ENCODE results near the gene DLG2.

Gene DLG2

DNA sequence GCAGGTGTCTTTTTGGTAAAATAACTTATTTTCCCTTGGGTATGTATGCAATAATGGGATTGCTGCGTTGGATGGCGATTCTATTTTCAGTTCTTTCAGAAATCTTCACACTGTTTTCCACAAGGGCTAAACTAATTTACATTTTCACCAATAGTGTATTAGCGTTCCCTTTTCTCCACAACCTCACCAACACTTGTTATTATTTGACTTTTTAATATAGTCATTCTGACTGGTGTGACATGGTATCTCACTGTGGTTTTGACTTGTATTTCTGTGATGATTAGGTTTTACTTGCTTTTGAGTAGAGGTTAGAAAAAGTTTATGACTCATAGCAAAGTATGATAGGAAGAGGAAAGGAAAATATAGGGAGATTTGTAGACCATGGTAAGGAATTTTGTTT lies 92.3 kb downstream of the DLG2 start:
- Histone ChIP-seq H3K27me3 (ENCODE audit: control insufficient read depth in 2 of 2, insufficient read depth in 2 of 2, low read length in 2 of 2) (no peaks in the 10 kb centered on the region), H3K4me1 (ENCODE audit: control insufficient read depth in 2 of 2, insufficient read depth in 2 of 2, low read length in 2 of 2) (no peaks in the 10 kb centered on the region), H3K27ac (ENCODE audit: low read depth in 2 of 2, low read length in 2 of 2) (no peak overlapping the region), H3K9ac (ENCODE audit: low read depth in 1 of 2, low read length in 2 of 2) (no peak overlapping the region), H3K9me3 (ENCODE audit: control insufficient read depth in 2 of 2, low read length in 2 of 2) (no peaks in the 10 kb centered on the region), H3K36me3 (ENCODE audit: control insufficient read depth in 2 of 2, insufficient read depth in 2 of 2, low read length in 2 of 2) (no peaks in the 10 kb centered on the region), H3K4me3 (ENCODE audit: low read length in 2 of 2) (no peak overlapping the region)

DNA sequence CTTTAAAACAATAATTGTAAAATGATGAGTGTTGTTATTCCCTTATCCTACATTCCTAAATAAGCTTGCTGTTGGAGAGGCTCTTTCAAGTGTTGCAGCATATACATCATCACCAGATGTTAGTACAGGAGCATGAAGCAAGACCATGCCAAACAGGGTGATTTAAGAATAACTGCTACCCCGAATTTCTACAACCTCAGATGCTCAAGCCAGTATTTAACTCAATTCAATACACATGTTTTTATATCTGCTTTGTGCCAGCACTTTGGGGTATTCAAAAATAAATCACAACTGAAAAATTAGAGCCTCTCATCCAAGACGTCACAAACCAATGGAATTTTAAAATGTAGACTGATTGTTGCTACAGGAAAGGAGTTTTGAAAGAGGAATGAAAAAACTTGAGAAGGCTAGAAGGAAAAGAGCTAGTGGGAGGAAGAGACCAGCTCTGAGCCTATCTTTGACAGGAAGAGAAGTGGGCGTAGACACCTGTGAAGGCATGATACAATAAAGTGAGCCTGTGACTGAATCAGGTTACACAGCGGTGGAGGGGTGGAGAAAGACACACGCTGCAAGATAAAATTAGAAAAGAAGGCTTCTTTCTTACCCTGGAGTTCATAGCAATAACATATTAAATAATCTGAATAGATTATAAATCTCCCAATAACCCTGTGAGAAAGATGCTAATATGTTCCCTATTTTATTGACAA lies 95.8 kb downstream of the DLG2 start:
- H3K4me1 ChIP-seq (ENCODE audit: control insufficient read depth in 2 of 2, insufficient read depth in 2 of 2, low read length in 2 of 2): no peaks in the 10 kb centered on the region
- H3K9ac ChIP-seq (ENCODE audit: low read depth in 1 of 2, low read length in 2 of 2): no peak overlapping the region

DNA sequence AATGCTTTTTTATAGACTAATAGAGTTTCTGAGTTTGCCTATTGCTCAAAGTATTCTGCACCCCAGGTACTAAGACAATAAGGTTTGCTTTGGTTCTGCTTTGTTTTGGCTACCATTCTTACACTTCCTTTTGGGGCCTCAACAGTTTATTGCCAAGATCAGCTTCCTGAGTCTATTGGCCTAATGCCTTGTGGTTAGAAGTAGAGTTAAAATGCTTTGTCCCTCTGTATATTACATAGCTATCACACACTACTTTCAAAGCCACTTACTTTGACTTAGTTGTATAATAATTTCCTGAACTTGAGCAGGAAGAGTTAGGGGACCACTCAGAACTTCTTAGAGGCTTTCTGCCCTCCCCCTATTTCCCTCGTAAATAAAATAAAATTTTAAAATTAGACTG lies 96.5 kb downstream of the DLG2 start:
- H3K27me3 ChIP-seq (ENCODE audit: control insufficient read depth in 2 of 2, insufficient read depth in 2 of 2, low read length in 2 of 2): no peaks in the 10 kb centered on the region
- H3K4me1 ChIP-seq (ENCODE audit: control insufficient read depth in 2 of 2, insufficient read depth in 2 of 2, low read length in 2 of 2): no peaks in the 10 kb centered on the region
- H3K4me3 ChIP-seq (ENCODE audit: low read length in 2 of 2): no peak overlapping the region
- no peaks in the 10 kb centered on the region for H3K9me3 ChIP-seq (ENCODE audit: control insufficient read depth in 2 of 2, low read length in 2 of 2)
- no peaks in the 10 kb centered on the region for H3K36me3 ChIP-seq (ENCODE audit: control insufficient read depth in 2 of 2, insufficient read depth in 2 of 2, low read length in 2 of 2)
- no peak overlapping the region for H3K27ac ChIP-seq (ENCODE audit: low read depth in 2 of 2, low read length in 2 of 2)
- no peak overlapping the region for H3K9ac ChIP-seq (ENCODE audit: low read depth in 1 of 2, low read length in 2 of 2)

More for the DNA sequence above, 95.8 kb downstream of the DLG2 start:
- H3K27me3 ChIP-seq (ENCODE audit: control insufficient read depth in 2 of 2, insufficient read depth in 2 of 2, low read length in 2 of 2): no peaks in the 10 kb centered on the region
- no peaks in the 10 kb centered on the region for H3K36me3 ChIP-seq (ENCODE audit: control insufficient read depth in 2 of 2, insufficient read depth in 2 of 2, low read length in 2 of 2)
- H3K9me3 ChIP-seq (ENCODE audit: control insufficient read depth in 2 of 2, low read length in 2 of 2): no peaks in the 10 kb centered on the region
- H3K27ac ChIP-seq (ENCODE audit: low read depth in 2 of 2, low read length in 2 of 2): no peak overlapping the region
- H3K4me3 ChIP-seq (ENCODE audit: low read length in 2 of 2): no peak overlapping the region

DNA sequence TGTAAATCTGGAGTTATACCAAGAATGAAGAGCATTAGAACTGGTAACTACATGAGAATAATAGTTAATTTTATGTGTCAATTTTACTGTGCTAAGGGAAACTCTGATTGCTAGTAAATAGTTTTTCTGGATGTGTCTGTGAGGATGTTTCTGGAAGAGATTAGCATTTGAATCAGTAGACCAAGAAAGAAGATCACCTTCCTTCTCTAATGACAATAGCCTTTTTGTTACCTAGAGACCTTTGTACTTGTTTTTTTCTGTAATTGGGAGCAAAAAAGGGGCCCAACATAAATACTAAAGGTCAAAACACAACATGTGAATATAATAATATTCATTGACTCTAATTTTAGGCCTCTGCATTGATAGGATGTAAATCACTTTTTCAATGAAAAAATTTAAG lies 100.6 kb downstream of the DLG2 start:
- Histone ChIP-seq H3K27me3 (ENCODE audit: control insufficient read depth in 2 of 2, insufficient read depth in 2 of 2, low read length in 2 of 2) (no peaks in the 10 kb centered on the region), H3K4me1 (ENCODE audit: control insufficient read depth in 2 of 2, insufficient read depth in 2 of 2, low read length in 2 of 2) (no peaks in the 10 kb centered on the region), H3K4me3 (ENCODE audit: low read length in 2 of 2) (no peak overlapping the region), H3K9me3 (ENCODE audit: control insufficient read depth in 2 of 2, low read length in 2 of 2) (no peaks in the 10 kb centered on the region), H3K9ac (ENCODE audit: low read depth in 1 of 2, low read length in 2 of 2) (no peak overlapping the region), H3K36me3 (ENCODE audit: control insufficient read depth in 2 of 2, insufficient read depth in 2 of 2, low read length in 2 of 2) (no peaks in the 10 kb centered on the region), H3K27ac (ENCODE audit: low read depth in 2 of 2, low read length in 2 of 2) (no peak overlapping the region)

DNA sequence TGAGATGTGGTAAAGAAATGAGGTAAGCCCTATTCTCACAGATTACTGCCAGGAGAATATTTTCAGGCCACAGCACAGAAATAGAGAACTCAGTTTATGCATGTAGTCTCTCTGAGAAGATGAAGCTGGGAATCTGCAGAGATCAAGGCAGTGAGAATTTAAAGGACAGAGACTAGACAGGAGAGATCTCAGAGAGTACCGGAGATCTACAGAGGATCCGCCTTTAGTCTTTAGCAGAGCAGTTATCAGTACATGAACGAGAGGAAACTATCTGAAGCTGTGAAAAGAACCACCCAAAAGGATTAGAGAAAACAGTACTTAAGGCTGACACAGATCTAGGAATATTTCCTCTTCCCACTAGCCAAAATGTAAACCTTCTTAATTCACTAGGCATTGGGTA lies 101.5 kb downstream of the DLG2 start:
- H3K4me3 ChIP-seq (ENCODE audit: low read length in 2 of 2): no peak overlapping the region
- H3K27ac ChIP-seq (ENCODE audit: low read depth in 2 of 2, low read length in 2 of 2): no peak overlapping the region
- no peaks in the 10 kb centered on the region for H3K36me3 ChIP-seq (ENCODE audit: control insufficient read depth in 2 of 2, insufficient read depth in 2 of 2, low read length in 2 of 2)
- no peak overlapping the region for H3K9ac ChIP-seq (ENCODE audit: low read depth in 1 of 2, low read length in 2 of 2)
- H3K4me1 ChIP-seq (ENCODE audit: control insufficient read depth in 2 of 2, insufficient read depth in 2 of 2, low read length in 2 of 2): no peaks in the 10 kb centered on the region
- no peaks in the 10 kb centered on the region for H3K27me3 ChIP-seq (ENCODE audit: control insufficient read depth in 2 of 2, insufficient read depth in 2 of 2, low read length in 2 of 2)
- no peaks in the 10 kb centered on the region for H3K9me3 ChIP-seq (ENCODE audit: control insufficient read depth in 2 of 2, low read length in 2 of 2)

DNA sequence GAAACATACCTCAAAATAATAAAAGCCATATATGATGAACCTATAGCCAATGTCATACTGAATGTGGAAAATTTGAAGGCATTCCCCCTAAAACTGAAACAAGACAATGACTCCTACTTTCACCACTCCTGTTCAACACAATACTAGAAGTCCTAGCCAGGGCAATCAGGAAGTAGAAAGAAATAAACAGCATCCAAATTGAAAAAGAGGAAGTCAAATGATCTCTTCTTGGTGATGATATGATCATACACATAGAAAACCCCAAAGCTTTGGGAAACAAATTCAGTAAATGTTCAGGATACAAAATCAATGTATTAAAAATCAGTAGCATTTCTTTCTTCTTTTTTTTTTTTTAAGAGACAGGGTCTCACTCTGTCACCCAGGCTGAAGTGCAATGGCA lies 109.9 kb downstream of the DLG2 start:
- H3K36me3 ChIP-seq (ENCODE audit: control insufficient read depth in 2 of 2, insufficient read depth in 2 of 2, low read length in 2 of 2): no peaks in the 10 kb centered on the region
- H3K4me1 ChIP-seq (ENCODE audit: control insufficient read depth in 2 of 2, insufficient read depth in 2 of 2, low read length in 2 of 2): no peaks in the 10 kb centered on the region
- H3K27me3 ChIP-seq (ENCODE audit: control insufficient read depth in 2 of 2, insufficient read depth in 2 of 2, low read length in 2 of 2): no peaks in the 10 kb centered on the region
- no peaks in the 10 kb centered on the region for H3K9me3 ChIP-seq (ENCODE audit: control insufficient read depth in 2 of 2, low read length in 2 of 2)
- H3K9ac ChIP-seq (ENCODE audit: low read depth in 1 of 2, low read length in 2 of 2): no peak overlapping the region
- no peak overlapping the region for H3K4me3 ChIP-seq (ENCODE audit: low read length in 2 of 2)
- H3K27ac ChIP-seq (ENCODE audit: low read depth in 2 of 2, low read length in 2 of 2): no peak overlapping the region

DNA sequence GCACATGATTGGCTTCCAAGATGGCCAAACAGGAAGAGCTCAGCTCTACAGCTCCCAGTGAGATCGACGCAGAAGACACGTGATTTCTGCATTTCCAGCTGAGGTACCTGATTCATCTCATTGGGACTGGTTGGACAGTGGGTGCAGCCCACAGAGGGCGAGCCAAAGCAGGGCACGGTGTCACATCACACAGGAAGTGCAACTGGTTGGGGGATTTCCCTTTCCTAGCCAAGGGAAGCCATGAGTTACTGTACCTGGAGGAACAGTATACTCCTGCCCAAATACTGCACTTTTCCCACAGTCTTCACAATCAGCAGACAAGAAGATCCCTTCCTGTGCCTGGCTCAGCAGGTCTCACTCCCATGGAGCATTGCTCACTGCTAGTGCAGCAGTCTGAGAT lies 131.2 kb downstream of the DLG2 start:
- H3K36me3 ChIP-seq (ENCODE audit: control insufficient read depth in 2 of 2, insufficient read depth in 2 of 2, low read length in 2 of 2): no peaks in the 10 kb centered on the region
- no peaks in the 10 kb centered on the region for H3K9me3 ChIP-seq (ENCODE audit: control insufficient read depth in 2 of 2, low read length in 2 of 2)
- H3K9ac ChIP-seq (ENCODE audit: low read depth in 1 of 2, low read length in 2 of 2): no peak overlapping the region
- H3K27me3 ChIP-seq (ENCODE audit: control insufficient read depth in 2 of 2, insufficient read depth in 2 of 2, low read length in 2 of 2): no peaks in the 10 kb centered on the region
- no peak overlapping the region for H3K27ac ChIP-seq (ENCODE audit: low read depth in 2 of 2, low read length in 2 of 2)
- H3K4me1 ChIP-seq (ENCODE audit: control insufficient read depth in 2 of 2, insufficient read depth in 2 of 2, low read length in 2 of 2): no peaks in the 10 kb centered on the region
- H3K4me3 ChIP-seq (ENCODE audit: low read length in 2 of 2): no peak overlapping the region

DNA sequence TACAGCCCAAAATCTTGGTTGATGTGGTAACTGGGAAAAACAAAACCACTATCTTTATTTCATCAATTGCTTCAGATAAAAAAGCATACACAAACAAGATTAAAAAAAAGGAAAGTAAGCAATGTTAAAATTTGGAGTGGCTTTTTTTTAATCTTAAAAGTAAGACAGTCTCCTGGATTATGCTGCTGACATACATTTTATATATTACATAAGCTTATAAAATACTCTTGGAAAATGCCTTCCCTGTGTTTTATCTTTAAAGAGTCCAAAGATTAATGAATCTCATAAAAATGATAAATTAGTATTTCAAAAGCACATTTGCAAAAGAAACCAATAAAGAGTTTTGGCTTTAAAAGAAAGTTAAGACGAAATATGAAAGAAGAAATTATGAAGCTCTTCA lies 132.7 kb downstream of the DLG2 start:
- Histone ChIP-seq H3K4me1 (ENCODE audit: control insufficient read depth in 2 of 2, insufficient read depth in 2 of 2, low read length in 2 of 2) (no peaks in the 10 kb centered on the region), H3K36me3 (ENCODE audit: control insufficient read depth in 2 of 2, insufficient read depth in 2 of 2, low read length in 2 of 2) (no peaks in the 10 kb centered on the region), H3K27me3 (ENCODE audit: control insufficient read depth in 2 of 2, insufficient read depth in 2 of 2, low read length in 2 of 2) (no peaks in the 10 kb centered on the region), H3K9me3 (ENCODE audit: control insufficient read depth in 2 of 2, low read length in 2 of 2) (no peaks in the 10 kb centered on the region), H3K4me3 (ENCODE audit: low read length in 2 of 2) (no peak overlapping the region), H3K27ac (ENCODE audit: low read depth in 2 of 2, low read length in 2 of 2) (no peak overlapping the region), H3K9ac (ENCODE audit: low read depth in 1 of 2, low read length in 2 of 2) (no peak overlapping the region)

DNA sequence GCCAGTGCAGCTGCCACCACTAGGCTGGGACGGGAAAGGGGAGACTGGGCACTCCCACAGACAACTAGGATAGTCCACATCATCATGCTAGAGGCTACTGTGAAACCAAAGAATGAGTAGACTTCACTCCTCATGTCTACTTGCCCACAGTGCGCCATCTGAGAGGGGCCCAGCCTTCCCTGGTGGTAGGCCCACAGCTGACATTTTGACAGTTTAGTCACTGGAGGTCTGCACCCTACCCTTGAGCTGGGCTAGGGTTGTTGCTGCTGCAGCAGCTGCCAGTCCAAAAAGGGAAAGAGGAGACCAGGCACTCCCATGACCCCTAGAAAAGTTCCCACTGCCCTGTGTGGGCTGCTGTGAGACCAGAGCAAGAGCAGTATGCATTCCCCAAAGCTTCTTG lies 141.2 kb downstream of the DLG2 start:
- no peak overlapping the region for H3K27ac ChIP-seq (ENCODE audit: low read depth in 2 of 2, low read length in 2 of 2)
- no peak overlapping the region for H3K4me3 ChIP-seq (ENCODE audit: low read length in 2 of 2)
- H3K4me1 ChIP-seq (ENCODE audit: control insufficient read depth in 2 of 2, insufficient read depth in 2 of 2, low read length in 2 of 2): no peaks in the 10 kb centered on the region
- no peaks in the 10 kb centered on the region for H3K36me3 ChIP-seq (ENCODE audit: control insufficient read depth in 2 of 2, insufficient read depth in 2 of 2, low read length in 2 of 2)
- H3K27me3 ChIP-seq (ENCODE audit: control insufficient read depth in 2 of 2, insufficient read depth in 2 of 2, low read length in 2 of 2): no peaks in the 10 kb centered on the region
- H3K9ac ChIP-seq (ENCODE audit: low read depth in 1 of 2, low read length in 2 of 2): no peak overlapping the region
- no peaks in the 10 kb centered on the region for H3K9me3 ChIP-seq (ENCODE audit: control insufficient read depth in 2 of 2, low read length in 2 of 2)

DNA sequence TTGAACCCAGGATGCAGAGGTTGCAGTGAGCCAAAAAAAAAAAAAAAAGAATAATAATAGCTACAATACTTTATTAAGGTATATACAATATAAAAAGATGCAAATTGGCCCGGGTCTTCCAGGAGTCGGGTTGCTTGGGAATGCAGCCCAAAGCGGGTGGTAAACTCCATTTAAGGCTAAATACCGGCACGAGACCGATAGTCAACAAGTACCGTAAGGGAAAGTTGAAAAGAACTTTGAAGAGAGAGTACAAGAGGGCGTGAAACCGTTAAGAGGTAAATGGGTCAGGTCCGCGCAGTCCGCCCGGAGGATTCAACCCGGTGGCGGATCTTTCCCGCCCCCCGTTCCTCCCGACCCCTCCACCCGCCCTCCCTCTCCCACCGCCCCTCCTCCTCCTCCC lies 143.3 kb downstream of the DLG2 start:
- H3K9me3 ChIP-seq (ENCODE audit: control insufficient read depth in 2 of 2, low read length in 2 of 2): no peaks in the 10 kb centered on the region
- H3K4me3 ChIP-seq (ENCODE audit: low read length in 2 of 2): no peak overlapping the region
- H3K4me1 ChIP-seq (ENCODE audit: control insufficient read depth in 2 of 2, insufficient read depth in 2 of 2, low read length in 2 of 2): no peaks in the 10 kb centered on the region
- H3K9ac ChIP-seq (ENCODE audit: low read depth in 1 of 2, low read length in 2 of 2): no peak overlapping the region
- no peaks in the 10 kb centered on the region for H3K36me3 ChIP-seq (ENCODE audit: control insufficient read depth in 2 of 2, insufficient read depth in 2 of 2, low read length in 2 of 2)
- H3K27ac ChIP-seq (ENCODE audit: low read depth in 2 of 2, low read length in 2 of 2): no peak overlapping the region
- H3K27me3 ChIP-seq (ENCODE audit: control insufficient read depth in 2 of 2, insufficient read depth in 2 of 2, low read length in 2 of 2): no peaks in the 10 kb centered on the region

DNA sequence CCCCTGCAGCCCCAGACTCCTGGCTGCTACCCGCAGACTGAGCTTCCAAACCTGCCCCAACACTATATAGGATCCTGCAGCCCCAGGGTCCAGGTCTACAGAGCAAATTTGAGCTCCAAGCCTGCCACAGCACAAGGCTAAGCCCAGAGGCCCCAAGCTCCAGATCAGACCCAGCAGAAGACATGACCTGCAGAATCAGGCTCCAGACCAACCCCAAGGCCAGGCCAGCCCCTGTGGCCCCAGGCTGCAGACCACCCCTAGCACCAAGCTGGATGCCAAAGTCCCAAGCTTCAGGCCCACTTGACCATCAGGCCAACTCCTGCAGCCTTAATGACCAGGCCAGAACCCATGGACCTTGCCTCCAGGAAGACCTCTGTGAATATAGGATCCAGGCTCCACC lies 145.3 kb downstream of the DLG2 start:
- Histone ChIP-seq H3K27me3 (ENCODE audit: control insufficient read depth in 2 of 2, insufficient read depth in 2 of 2, low read length in 2 of 2) (no peaks in the 10 kb centered on the region), H3K4me3 (ENCODE audit: low read length in 2 of 2) (no peak overlapping the region), H3K9me3 (ENCODE audit: control insufficient read depth in 2 of 2, low read length in 2 of 2) (no peaks in the 10 kb centered on the region), H3K4me1 (ENCODE audit: control insufficient read depth in 2 of 2, insufficient read depth in 2 of 2, low read length in 2 of 2) (no peaks in the 10 kb centered on the region), H3K9ac (ENCODE audit: low read depth in 1 of 2, low read length in 2 of 2) (no peak overlapping the region), H3K27ac (ENCODE audit: low read depth in 2 of 2, low read length in 2 of 2) (no peak overlapping the region), H3K36me3 (ENCODE audit: control insufficient read depth in 2 of 2, insufficient read depth in 2 of 2, low read length in 2 of 2) (no peaks in the 10 kb centered on the region)

All from mucosa of rectum (tissue), 2 donors.